NCI-H1105 treated with DMSO at 0.1 percent for 48 hours (cell line): ENCODE results near the gene UNC119B.

Experiments used
- DNase-seq: peaks from one replicate; lab custom pipeline; 2025; lab: John Stamatoyannopoulos, UW

The UNC119B gene

GRCh38 chr12:120767071-120768024, 57.1 kb downstream of the UNC119B start:
- DNase-seq: no peak

DNA sequence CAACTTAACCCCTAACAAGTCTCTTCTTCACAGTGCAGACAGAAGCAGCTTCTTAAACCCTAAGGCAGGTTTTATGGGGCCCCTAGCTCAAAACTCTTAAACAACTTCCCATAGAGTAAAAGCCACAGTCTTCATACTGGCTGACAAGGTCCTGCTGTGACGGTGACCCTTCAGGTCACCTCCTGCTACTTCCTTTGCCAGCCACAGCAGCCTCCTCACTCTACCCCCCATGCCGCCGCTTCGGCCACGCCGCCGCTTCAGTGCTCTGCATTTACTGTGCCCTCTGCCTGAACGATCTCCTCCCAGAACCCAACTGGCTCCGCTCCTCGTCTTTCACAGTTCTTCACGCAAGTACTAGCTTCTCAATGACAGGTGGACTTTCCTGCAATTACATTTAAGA, 60.8 kb downstream of the UNC119B start:
- DNase-seq: no peak
